Colonic mucosa (tissue), 4 donors: Measurements from ENCODE around the gene ZNF280A. TPM values are rescaled to one million over a fixed set of nuclear protein-coding genes. Genes with fewer than 3 reads are reported as not detected.
"Not testable (repeated sequence)": the region's sequence is repeated elsewhere in the genome, so short reads cannot be mapped to it uniquely, and the experiment has no call there.

Experiments used
- DNase-seq: peaks from one replicate; pipeline ENCODE4 v3.0.0-alpha.2; 2020
- H3K27ac ChIP-seq: fragments of 200-600 bp; one replicate; pipeline ENCODE4 v1.8.0; 2021
- H3K27me3 ChIP-seq: fragments of 200-600 bp; one replicate; pipeline ENCODE4 v1.8.0; 2021
- H3K36me3 ChIP-seq: fragments of 200-600 bp; one replicate; pipeline ENCODE4 v1.8.0; 2021
- H3K4me1 ChIP-seq: fragments of 200-600 bp; one replicate; pipeline ENCODE4 v1.8.0; 2021; ENCODE audit warnings: mild to moderate bottlenecking
- H3K4me3 ChIP-seq: fragments of 200-600 bp; one replicate; pipeline ENCODE4 v1.8.0; 2021
- H3K9ac ChIP-seq, 2 donors: one replicate each; pipeline ENCODE4 v1.7.0; 2013; ENCODE audit warnings: control low read depth in 2 of 2, low read depth in 2 of 2, low read length in 2 of 2
- H3K9me3 ChIP-seq: fragments of 200-600 bp; one replicate; pipeline ENCODE4 v1.8.0; 2021
- CTCF ChIP-seq: fragments of 200-600 bp; IDR thresholded peaks from one replicate; pipeline ENCODE4 v1.8.0; 2022; ENCODE audit warnings: antibody characterized with exemption, mild to moderate bottlenecking
- intact Hi-C: fragments of 100-400 bp; cut with DNase I; formaldehyde crosslinking; loops from one replicate; pipeline ENCODE4 v1.14.1; 2022
- total RNA-seq, 2 donors: library from RNA; stranded (reverse); fragmentation: NEBNext Ultra II Directional in 1 of 2; extraction: Animal tissue kit (Norgen Biotek cat#: 25700) in 1 of 2; gene quantifications; one replicate each; pipeline ENCODE4 v1.2.1, GENCODE V29; 2021
- donor health status: healthy.
- donor health status: DM: no; HTN: no; CAD: no.
- donor health status: DM: no; HTN: no; CAD: no.

The ZNF280A gene
- total RNA-seq, 2 donors from 2014 or later, result not detected

- Histone ChIP-seq H3K9ac (no peak overlapping the region), H3K27me3 (no peaks in the 10 kb centered on the region), H3K27ac (no peak overlapping the region), H3K9me3 (no peaks in the 10 kb centered on the region), H3K4me3 (no peak overlapping the region), H3K36me3 (no peaks in the 10 kb centered on the region), H3K4me1 (no peaks in the 10 kb centered on the region)
- no peak for TF ChIP-seq CTCF
- no peak for DNase-seq
- intact Hi-C loops, result no loop called here
These were observed 13.8 kb upstream of the ZNF280A start for GRCh38 chr22:22533863-22534262.

- no peak for TF ChIP-seq CTCF
- Histone ChIP-seq H3K9me3 (no peaks in the 10 kb centered on the region), H3K4me3 (no peak overlapping the region), H3K4me1 (no peaks in the 10 kb centered on the region), H3K27ac (no peak overlapping the region), H3K9ac (no peak overlapping the region), H3K27me3 (no peaks in the 10 kb centered on the region), H3K36me3 (no peaks in the 10 kb centered on the region)
- DNase-seq, result no peak
- intact Hi-C loops, result no loop called here
These were observed 13.3 kb upstream of the ZNF280A start for GRCh38 chr22:22533417-22533816.

GRCh38 chr22:22532547-22533071 is 12.5 kb upstream of the ZNF280A start:
- H3K36me3 ChIP-seq, intact Hi-C loops, H3K4me1 ChIP-seq, H3K27ac ChIP-seq, H3K4me3 ChIP-seq, DNase-seq, H3K9me3 ChIP-seq, H3K9ac ChIP-seq, H3K27me3 ChIP-seq: not testable (repeated sequence)

- intact Hi-C loops, result no loop called here
- no peaks in the 10 kb centered on the region for H3K9me3 ChIP-seq
- H3K27me3 ChIP-seq, result no peaks in the 10 kb centered on the region
- H3K27ac ChIP-seq, result no peak overlapping the region
- TF ChIP-seq CTCF, result no peak
- H3K4me1 ChIP-seq, result no peaks in the 10 kb centered on the region
- H3K9ac ChIP-seq, result no peak overlapping the region
- no peak for DNase-seq
- no peak overlapping the region for H3K4me3 ChIP-seq
- H3K36me3 ChIP-seq, result no peaks in the 10 kb centered on the region
These were observed 11.9 kb upstream of the ZNF280A start for GRCh38 chr22:22531770-22532546.

GRCh38 chr22:22528780-22529179 is 8.7 kb upstream of the ZNF280A start:
- Histone ChIP-seq H3K27ac (no peak overlapping the region), H3K9ac (no peak overlapping the region), H3K36me3 (no peaks in the 10 kb centered on the region), H3K27me3 (no peaks in the 10 kb centered on the region), H3K4me1 (no peaks in the 10 kb centered on the region), H3K9me3 (no peaks in the 10 kb centered on the region), H3K4me3 (no peak overlapping the region)
- no peak for DNase-seq
- TF ChIP-seq CTCF, result no peak
- intact Hi-C loops, result no loop called here

GRCh38 chr22:22527312-22527711 is 7.2 kb upstream of the ZNF280A start:
- Histone ChIP-seq H3K36me3 (no peaks in the 10 kb centered on the region), H3K27ac (no peak overlapping the region), H3K9ac (no peak overlapping the region), H3K4me1 (no peaks in the 10 kb centered on the region), H3K27me3 (no peaks in the 10 kb centered on the region), H3K9me3 (no peaks in the 10 kb centered on the region), H3K4me3 (no peak overlapping the region)
- DNase-seq, result no peak
- TF ChIP-seq CTCF, result no peak
- intact Hi-C loops, result no loop called here
